Measurements from ENCODE around the gene RAMP3. TPM values are rescaled to one million over a fixed set of nuclear protein-coding genes. Genes with fewer than 3 reads are reported as not detected.

Gene RAMP3
- total RNA-seq, 4 donors from 2014 or later = 9.6 to 39.3 (median 33.2) TPM

- H3K4me3 ChIP-seq = peak overlapping the region in 2 of 4 donors; percentile 52 to 54
- intact Hi-C loops (cut with DNase I; ENCODE audit: low total_unique reads) = loop anchor here (10.0 kb wide), 1 partner anchor 698 kb away; no protein-coding TSS in a partner anchor
Measured at GRCh38 chr7:45156516-45157272, 897 bp upstream of the RAMP3 start.

GRCh38 chr7:45157286-45157652 is 322 bp upstream of the RAMP3 start:
- ATAC-seq = no peak

More at GRCh38 chr7:45156516-45157272, 897 bp upstream of the RAMP3 start:
- ATAC-seq = no peak
- Histone ChIP-seq H3K4me1 (peaks cover 0 to 3% of the 10 kb centered on the region in 2 donors), H3K27me3 (peaks cover 4 to 12% (median 7%) of the 10 kb centered on the region in 3 donors), H3K36me3 (no peaks in the 10 kb centered on the region), H3K9me3 (no peaks in the 10 kb centered on the region), H3K27ac (no peak overlapping the region)
- no peak for TF ChIP-seq CTCF (IDR thresholded peaks at IDR 0.05 in 4 of 5, conservative IDR thresholded peaks at IDR 0.05 in 1 of 5)
- TF ChIP-seq POLR2A (IDR thresholded peaks at IDR 0.05) = no peak
- no peak for DNase-seq
- in situ Hi-C loops (cut with MboI; ENCODE audit: low sequenced_read_pairs in 4 of 4) = loop anchor here (5.0 to 25.0 kb wide), 3 partner anchors 96 to 706 kb away; partner anchors contain the start of gene CCDC201 (in 4 of the 4)

GRCh38 chr7:45158471-45158870 is 880 bp downstream of the RAMP3 start:
- in situ Hi-C loops (cut with MboI; ENCODE audit: low sequenced_read_pairs in 4 of 4) (loop anchor here (5.0 to 25.0 kb wide), 3 partner anchors 94 to 704 kb away; partner anchors contain the start of gene CCDC201 (in 4 of the 4)), intact Hi-C loops (cut with DNase I; ENCODE audit: low total_unique reads) (loop anchor here (10.0 kb wide), 1 partner anchor 696 kb away; no protein-coding TSS in a partner anchor)
- DNase-seq (no peak), ATAC-seq (no peak)
- H3K9me3 ChIP-seq = no peaks in the 10 kb centered on the region
- H3K27me3 ChIP-seq = peaks cover 4 to 12% (median 7%) of the 10 kb centered on the region in 3 donors
- peak overlapping the region in 3 of 4 donors; percentile 39 to 60 (median 55) for H3K27ac ChIP-seq
- TF ChIP-seq POLR2A (IDR thresholded peaks at IDR 0.05) (no peak), CTCF (IDR thresholded peaks at IDR 0.05 in 4 of 5, conservative IDR thresholded peaks at IDR 0.05 in 1 of 5) (no peak)
- H3K4me3 ChIP-seq = peak overlapping the region; percentile 16 to 54 (median 48)
- H3K4me1 ChIP-seq = peaks cover 0 to 3% of the 10 kb centered on the region in 2 donors
- H3K36me3 ChIP-seq = no peaks in the 10 kb centered on the region

More at GRCh38 chr7:45157286-45157652, 322 bp upstream of the RAMP3 start:
- TF ChIP-seq CTCF (IDR thresholded peaks at IDR 0.05 in 4 of 5, conservative IDR thresholded peaks at IDR 0.05 in 1 of 5) (no peak), POLR2A (IDR thresholded peaks at IDR 0.05) (no peak)
- H3K4me1 ChIP-seq = peaks cover 0 to 3% of the 10 kb centered on the region in 2 donors
- DNase-seq = no peak
- peak overlapping the region in 2 of 4 donors; percentile 39 to 55 for H3K27ac ChIP-seq
- H3K4me3 ChIP-seq = peak overlapping the region; percentile 45 to 54 (median 50)
- intact Hi-C loops (cut with DNase I; ENCODE audit: low total_unique reads) = loop anchor here (10.0 kb wide), 1 partner anchor 698 kb away; no protein-coding TSS in a partner anchor
- in situ Hi-C loops (cut with MboI; ENCODE audit: low sequenced_read_pairs in 4 of 4) = loop anchor here (5.0 to 25.0 kb wide), 3 partner anchors 95 to 705 kb away; partner anchors contain the start of gene CCDC201 (in 4 of the 4)
- no peaks in the 10 kb centered on the region for H3K9me3 ChIP-seq
- H3K36me3 ChIP-seq = no peaks in the 10 kb centered on the region
- H3K27me3 ChIP-seq = peaks cover 4 to 12% (median 7%) of the 10 kb centered on the region in 3 donors

- DNase-seq = no peak
Measured at GRCh38 chr7:45159296-45159695, 1.7 kb downstream of the RAMP3 start.

More at GRCh38 chr7:45159296-45159695, 1.7 kb downstream of the RAMP3 start:
- Histone ChIP-seq H3K36me3 (no peaks in the 10 kb centered on the region), H3K9me3 (no peaks in the 10 kb centered on the region), H3K4me1 (peaks cover 0 to 3% of the 10 kb centered on the region in 2 donors), H3K27me3 (peaks cover 4 to 12% (median 7%) of the 10 kb centered on the region in 3 donors), H3K4me3 (peak overlapping the region in 2 of 4 donors; percentile 52 to 54), H3K27ac (peak overlapping the region in 1 of 4 donors; percentile 28)
- no peak for ATAC-seq
- intact Hi-C loops (cut with DNase I; ENCODE audit: low total_unique reads) (loop anchor here (10.0 kb wide), 1 partner anchor 696 kb away; no protein-coding TSS in a partner anchor), in situ Hi-C loops (cut with MboI; ENCODE audit: low sequenced_read_pairs in 4 of 4) (loop anchor here (5.0 to 25.0 kb wide), 3 partner anchors 93 to 703 kb away; partner anchors contain the start of gene CCDC201 (in 4 of the 4))
- no peak for TF ChIP-seq CTCF (IDR thresholded peaks at IDR 0.05 in 4 of 5, conservative IDR thresholded peaks at IDR 0.05 in 1 of 5)
- TF ChIP-seq POLR2A (IDR thresholded peaks at IDR 0.05) = no peak
